NCI-H774 (cell line): ENCODE measurements around the gene HOXD13.

Experiments used
- DNase-seq: peaks from one replicate; lab custom pipeline; 2025; lab: John Stamatoyannopoulos, UW

The HOXD13 gene

DNA sequence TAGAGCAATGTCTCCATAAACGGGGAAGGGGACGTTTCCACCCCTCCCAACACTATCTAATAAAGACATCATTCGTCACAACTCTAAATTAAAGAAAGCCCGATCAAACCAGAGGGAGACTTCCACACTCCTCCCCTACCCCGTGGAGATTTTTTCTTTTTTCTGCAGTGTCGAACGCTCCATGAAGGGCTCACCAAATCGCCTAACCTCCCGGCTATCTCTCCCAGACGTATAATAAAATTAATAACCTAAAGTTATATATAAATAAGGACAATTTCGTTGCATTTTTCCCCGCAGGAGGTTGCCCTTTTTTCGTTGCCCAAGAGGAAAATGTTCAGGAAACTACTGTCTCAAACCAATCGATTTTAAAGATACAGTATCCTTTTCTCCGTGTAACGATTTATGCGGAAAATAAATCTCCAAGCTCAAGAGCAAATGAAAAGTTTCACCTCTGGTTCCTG is 11.1 kb upstream of the HOXD13 start:
- no peak for DNase-seq

DNA sequence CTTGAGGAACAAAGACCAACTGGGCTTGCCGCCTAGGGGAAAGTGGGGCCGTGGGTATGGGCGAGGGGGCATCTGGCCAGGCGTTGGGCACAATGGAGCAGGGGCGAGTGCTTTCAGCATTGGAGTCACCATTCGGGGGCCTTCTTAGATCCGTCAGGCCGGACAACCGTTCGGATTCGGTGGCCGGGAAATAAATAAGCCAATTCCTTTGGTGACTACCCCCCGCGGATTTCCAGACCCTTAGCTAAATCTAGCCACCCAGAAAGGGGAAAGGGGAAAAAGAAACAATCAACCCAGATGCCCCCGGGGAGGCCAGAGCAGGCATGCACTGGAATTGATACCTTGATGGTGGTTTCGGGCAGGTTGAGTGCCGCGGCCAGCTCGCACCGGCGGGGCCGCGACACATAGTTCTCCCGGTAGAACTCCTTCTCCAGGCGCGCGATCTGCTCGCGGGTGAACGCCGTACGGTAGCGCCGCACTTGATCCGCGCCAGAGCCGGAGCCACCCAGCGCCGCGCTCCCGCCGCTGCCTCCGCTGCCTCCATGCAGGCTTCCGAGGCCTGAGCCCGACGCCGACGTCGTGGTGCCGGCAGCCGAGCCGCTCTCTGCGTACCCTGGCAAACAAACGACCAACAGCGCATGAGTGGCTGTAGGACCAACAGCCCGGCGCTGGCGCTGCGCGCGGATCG is 10.5 kb upstream of the HOXD13 start:
- DNase-seq = no peak

DNA sequence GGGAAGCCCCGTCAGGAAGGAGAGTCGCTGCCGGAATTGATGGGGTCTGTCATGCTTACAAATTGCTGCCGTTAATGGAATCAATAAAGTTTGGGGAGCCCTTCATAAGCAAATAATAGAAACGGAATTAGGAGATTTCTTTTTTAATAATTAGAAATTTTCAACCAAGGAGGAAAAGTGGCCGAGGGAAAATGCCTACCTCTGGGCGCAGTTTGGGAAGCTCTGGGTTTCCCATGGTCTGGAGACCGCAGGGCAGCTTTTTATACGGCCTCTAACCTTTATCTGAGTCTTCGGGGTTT is 10.0 kb upstream of the HOXD13 start:
- DNase-seq = no peak

DNA sequence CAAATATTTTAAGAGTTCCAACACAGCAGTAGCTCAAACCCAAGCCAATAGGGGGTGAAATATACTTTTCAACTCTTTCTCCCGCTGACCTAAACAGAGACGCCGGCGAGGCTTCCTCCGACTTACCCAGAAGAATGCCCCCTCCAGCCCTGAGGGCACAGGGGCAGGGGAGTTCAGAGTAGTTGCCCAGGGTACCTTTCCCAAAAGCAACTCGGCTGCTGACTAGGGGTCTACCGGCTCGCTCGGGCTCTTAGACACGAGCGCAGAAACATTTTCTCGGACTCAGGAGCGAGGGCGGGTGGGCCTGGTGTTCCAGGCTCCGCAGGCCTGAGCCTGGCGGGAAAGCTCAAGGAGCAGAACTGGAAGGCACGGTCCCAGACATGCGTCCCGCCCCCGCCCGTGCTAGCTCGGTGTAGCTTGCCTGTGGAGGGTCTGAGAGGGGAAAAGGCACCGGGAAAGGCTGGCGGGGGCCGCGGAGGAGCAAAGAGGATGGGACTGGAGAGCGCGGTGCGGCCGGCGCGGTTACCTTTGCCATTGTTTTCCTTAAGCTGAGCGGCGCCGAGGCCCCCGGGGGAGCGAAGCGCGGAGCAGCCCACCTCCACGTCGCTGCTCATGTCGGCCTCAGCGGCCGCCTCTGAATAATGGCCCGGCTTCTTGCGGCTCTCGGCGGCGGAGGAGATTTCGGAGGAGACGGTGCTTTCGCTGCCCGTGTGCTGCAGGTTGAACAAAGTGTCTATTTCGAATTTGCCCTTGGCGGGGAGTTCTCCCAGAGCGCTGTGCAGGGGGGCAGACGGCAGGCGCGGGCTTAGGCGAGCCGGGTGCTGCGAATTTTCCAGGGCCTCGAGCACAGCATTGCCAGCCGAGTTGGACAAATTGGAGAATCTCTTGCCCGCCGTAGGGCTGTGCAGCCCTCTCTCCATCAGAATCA is 9.4 kb upstream of the HOXD13 start:
- DNase-seq = no peak

DNA sequence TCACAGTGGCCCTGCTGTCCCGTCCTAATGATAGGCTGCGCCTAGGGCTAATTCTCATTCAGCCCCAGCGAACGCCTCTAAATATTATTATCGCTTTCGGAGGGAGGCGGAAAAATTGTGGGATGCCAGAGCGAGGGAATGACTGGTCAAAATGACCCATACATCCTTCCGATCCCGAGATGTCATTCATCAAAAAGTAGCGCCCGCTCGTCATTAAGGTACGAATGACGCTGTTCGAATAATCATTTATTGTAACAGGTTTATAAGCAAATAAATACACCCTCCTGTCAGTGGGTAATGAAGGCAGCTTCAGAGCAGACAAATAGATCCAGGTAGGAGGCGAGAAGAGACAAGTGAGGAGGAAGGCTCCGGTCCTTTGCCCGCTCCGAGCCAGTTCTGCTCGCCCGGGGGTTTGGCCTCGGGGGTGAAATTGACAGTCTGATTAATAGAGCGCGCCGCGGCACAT is 8.7 kb upstream of the HOXD13 start, which contains the start of gene EVX2:
Gene EVX2 (minus strand): TSS at position 167 of the 466 bp plus-strand sequence. CDS start 186 bp downstream, outside the sequence.
- no peak for DNase-seq

DNA sequence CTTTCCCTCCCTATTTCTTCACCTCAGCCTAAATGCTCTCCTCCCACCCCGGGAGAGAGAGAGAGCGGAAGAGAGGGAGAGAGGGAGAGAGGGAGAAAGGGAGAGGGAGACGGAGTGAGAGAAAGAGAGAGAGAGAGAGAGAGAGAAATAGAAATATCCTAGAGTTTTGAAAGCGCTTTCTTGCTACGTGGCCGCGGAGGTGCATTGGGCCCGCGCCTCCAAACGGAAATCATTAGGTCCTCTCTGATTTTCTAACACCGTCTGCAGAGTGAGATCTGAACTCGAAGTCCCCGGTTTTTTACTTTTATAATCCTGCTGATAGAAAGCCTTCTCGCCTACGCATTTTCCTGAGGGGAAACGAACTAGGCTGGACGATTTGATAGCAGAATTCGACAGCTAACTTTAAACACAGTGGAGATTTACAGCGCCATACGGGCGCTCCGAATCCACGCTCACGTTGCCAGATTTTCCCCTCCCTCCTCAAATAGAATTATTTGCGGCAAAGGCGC is 7.9 kb upstream of the HOXD13 start:
- DNase-seq = no peak

DNA sequence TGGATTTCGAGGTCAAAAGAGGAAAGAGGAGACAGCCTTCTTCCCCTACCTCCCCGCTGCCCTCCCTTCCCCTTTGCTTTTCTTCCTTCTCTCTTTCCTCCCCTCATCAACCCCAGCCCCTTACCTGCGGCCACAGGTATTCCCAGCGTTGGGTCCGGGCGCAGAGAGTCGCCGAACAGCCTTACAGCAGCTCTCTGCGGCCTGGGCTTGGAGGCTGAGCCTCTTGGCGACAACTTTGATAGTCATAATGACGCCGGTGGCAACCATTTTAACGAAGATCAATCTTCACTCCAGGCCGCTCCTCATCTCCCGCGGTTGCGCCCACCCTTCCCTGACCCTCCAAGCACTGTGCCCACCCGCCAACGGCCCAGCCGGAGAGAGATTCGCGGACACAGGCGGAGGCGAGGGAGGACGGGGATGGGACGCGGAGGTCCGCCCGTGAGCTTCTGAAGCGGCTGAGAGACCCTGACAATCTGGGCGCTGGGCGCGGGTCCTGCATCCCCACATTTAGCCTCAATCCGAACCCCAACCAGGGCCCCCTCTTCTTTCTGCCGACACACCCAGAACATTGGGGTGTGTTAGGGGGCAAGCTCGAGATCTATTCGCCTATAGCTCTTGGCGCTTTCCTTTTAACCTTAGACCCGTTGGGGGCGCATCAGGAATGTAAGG is 7.3 kb upstream of the HOXD13 start:
- DNase-seq = no peak

DNA sequence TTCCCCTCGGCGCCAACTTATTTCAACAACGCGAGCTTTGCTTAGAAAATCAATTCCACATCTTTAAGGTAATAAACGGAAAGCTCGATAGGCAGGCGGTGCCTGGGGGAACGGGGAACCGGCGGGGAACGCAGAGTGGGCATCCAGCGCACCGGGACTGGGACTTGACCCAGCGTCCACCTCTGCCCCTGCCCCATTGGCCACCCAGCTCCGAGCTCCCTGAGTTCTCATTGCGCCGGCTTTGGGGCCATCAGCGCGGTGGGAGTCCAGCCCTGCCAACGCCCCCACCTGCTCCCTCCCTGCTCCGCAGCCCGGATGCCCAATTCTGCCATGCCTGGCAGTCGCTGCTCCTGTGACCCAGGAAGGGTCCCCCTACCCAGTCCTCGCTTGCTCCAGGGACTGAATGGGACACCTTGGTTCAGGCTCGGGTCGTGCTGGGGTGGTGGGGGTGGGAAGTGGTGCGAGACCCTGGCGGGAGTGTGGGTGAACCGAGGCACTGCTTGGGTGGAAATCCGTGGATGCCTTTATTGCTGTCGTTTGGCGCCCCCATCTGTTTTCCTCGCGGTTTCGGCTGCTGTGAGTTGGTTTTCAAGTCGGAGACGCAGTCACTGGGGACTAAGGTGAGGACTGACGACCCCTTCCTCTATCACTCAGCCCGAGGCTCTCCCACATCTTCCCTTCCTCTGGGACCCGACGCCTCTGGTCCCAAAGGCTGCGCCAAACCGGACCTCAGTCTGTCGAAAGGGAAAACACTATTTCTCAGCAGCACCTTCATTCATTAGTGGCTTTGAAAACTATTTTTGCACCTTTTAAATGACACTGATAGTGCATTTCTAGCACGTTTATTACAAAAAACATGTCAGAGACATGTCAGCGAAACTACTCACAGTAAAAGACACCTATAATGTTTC is 6.4 kb upstream of the HOXD13 start:
- peak; percentile 57 for DNase-seq

DNA sequence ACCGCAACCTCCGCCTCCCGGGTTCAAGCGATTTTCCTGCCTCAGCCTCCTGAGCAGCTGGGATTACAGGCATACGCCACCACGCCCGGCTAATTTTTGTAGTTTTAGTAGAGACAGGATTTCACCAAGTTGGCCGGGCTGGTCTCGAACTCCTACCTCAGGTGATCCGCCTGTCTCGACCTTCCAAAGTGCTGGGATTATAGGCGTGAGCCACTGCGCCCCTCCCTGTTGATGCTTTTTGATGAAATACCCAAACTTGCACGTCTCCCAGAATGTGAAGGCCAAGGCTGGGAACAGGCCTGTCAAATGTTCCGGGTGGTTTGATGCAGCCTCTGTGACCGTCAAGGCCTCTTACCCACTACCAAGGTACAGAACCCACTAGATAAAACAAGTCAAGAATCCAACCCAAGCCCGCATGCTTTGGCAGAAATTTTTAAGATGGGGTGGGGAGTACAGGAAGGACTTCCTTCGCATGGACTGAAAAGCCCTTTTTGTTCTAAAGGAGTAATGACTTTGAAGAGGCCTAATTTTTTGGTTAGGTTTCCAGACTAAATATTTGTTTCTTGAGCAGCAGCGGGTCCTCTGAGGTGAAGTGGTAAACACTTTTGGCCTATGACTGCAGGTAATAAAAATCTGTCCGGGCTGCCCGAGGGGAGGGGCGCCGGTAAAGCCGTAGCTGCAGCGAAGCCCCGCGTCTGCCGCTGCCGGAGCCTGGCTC is 5.0 kb upstream of the HOXD13 start:
- no peak for DNase-seq

DNA sequence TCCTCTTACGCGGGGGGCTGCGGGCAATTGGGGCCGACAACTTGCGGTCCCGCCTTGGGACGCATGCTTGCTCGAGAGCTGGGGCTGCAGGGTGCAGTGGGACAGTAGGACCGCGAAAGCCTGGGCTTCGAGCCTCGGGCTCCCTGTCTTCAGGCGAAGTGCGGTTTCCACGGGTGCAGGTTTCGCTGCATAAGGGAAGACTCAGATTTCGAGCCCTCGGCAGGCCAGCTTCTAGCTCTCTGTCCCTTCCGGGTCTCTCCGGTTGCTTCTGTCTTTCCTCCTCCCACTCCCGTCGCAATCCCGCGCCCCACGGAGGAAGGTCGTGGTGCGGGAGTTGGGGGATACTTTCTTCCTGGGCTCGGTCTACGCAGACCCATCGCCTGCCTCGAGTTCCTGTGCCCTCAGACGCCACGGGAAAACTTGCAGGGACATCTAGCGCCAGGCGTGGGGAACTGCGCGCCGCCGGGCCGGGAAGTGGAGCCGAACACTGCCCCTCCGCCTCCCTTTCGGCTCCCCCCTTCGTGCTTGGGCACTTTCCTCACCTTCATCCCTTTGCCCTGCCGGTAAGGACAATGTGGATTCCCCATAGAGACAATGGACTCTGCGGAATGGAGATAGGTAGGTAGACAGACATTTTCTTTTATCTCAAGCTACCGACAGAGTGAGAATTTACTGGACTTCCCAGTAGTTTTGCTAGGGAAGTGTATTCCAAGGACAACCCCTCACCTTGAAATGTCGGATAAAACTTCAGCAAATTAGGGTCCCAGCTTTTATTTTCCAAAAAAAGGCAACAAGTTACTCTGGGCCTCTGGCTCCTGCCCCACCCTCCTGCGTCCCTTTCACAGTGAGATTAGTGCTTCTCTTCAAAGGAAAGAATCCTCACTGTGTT is 4.2 kb upstream of the HOXD13 start:
- DNase-seq = peak; percentile 54

DNA sequence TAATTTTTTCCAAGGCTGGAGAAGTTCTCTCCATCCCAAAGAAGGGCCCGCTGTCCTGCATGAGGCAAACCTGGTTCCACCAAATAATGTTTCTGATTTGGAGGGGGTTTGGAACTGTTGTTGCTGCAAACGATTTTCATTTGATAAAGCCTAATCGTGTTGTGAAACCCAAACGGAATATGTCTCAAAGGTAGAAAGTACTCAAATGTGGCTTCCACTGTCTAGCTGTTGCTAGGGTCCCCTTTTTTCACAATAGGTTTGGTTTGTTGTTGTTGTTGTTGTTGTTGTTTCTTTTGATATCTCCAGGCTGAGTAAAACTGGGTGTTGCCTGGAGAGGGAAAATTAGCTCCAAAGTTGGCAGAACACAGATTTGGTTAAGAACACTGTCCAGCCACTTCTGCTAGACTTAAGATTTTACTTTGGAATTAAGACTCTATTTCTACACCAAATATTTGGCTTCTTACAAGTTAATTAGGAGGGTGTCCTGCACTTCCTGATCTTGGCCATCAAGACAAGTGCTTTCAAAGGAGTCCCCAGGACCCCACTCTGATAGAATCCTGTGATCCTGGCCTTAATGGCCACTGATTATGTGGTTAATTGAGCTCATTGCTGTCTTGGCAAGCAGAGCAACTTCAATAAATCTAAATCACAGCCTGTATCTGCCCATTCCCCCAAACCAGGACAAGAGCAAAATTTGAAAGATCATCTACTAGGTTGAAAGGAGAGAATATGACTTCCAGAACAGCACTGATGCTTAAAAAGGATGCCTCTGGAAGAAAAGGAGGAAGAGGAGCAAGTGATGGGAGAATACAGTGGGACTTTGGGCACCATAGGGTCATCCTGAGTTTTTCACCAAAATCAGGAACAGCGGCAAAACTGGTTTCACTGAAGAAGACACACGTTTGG is 3.3 kb upstream of the HOXD13 start:
- DNase-seq = no peak

DNA sequence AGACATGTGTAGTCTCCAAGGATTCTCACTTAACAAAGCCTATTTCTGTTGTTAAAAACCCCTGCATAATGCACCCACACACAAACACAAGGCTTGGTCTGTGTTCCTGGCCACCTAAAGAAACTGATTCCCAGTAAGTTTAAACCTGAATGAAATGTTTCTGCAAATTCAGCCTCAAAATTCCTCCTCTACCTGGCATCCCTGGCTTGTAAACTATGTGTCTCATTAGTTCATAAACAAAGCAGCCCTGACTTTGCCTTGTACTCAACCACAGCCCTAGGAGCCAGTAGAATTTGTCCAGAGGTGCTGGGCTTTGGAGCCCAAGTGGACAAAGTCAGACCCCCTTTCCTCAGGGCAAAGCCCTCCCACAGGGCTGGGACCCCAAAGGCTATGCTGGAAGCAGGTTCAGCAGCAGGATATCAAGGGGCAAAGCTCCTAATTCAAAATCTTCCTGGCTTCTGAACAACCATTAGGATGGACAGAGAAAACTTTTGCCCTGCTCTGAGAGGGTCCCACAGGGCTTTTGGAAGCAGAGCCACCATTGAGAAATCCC is 2.6 kb upstream of the HOXD13 start:
- DNase-seq = no peak

DNA sequence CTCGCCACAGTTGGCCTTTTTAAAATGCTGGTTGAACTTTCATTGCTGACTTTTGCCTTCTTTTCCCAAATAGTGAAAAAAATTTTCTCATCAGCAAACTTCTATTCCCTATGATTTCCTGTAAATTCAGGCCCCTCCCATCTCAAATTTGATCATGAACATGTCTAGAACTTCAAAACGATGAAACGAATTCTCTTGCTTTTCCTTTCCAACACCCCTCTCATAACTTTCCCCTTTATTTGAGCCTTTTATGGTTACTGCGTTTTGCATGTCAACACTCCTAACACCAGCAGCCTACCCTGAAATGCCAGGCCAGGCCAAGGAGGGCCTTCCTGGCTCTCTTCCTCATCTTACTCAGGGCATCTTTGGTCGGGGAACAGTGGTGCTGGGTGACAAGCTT is 1.7 kb upstream of the HOXD13 start:
- no peak for DNase-seq

DNA sequence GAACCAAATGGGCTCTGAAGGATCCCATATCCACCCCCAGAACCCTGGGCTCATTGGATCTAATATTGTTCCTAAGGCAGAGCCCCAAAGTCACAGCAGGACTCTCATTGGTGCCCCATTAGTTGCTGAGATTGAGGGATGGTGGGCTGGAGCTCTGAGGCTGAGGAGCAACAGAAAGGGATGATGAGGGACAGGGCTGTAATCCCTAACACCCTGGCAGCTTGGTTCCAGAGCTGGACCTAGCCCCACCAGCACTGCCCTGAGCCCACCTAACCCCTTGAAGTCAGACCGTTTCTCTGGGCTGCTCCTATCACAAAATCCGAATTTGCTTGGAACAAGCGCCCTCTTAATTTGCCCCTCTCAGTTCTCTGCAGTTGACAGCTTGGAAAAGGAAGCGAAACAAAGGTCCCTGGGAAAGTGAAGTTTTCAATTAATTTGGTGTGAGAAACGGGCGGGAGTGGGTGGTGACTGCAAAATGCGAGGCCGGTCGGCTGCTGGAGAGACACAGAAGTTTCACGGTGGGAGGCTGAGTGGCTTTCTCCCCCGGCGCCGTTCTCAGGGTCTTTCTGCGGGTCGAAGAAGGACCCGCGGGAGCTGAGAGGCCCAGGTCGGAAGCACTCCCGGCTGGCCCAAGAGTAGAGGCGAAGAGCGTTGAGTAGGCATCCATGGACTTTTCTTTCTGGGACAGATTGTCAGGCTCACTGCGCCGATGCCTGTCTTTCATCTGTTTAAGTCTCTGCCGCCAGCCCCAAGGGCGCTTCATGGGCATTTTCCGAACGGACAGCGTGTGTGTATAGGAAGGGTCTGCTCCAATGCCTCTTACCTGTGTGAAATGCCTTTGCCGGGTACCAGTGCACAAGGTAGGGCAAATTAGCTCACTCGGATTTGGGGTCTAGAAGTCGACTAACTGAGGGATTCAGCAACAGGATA is 927 bp upstream of the HOXD13 start:
- no peak for DNase-seq

DNA sequence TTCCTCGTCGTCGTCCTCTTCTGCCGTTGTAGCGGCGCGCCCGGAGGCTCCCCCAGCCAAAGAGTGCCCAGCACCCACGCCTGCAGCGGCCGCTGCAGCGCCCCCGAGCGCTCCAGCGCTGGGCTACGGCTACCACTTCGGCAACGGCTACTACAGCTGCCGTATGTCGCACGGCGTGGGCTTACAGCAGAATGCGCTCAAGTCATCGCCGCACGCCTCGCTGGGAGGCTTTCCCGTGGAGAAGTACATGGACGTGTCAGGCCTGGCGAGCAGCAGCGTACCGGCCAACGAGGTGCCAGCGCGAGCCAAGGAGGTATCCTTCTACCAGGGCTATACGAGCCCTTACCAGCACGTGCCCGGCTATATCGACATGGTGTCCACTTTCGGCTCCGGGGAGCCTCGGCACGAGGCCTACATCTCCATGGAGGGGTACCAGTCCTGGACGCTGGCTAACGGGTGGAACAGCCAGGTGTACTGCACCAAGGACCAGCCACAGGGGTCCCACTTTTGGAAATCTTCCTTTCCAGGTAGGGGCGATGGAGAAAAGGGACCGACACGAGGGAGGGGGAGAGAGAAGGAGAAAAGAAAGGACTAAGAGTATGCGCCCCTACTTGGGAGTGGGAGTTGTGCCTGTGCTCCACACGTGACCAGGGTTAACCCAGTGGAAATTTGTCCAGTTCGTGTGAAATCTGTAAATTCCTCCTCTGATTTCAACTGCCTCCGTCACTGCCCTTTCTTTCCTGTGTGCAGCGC is 800 bp downstream of the HOXD13 start:
- peak; percentile 16 for DNase-seq

DNA sequence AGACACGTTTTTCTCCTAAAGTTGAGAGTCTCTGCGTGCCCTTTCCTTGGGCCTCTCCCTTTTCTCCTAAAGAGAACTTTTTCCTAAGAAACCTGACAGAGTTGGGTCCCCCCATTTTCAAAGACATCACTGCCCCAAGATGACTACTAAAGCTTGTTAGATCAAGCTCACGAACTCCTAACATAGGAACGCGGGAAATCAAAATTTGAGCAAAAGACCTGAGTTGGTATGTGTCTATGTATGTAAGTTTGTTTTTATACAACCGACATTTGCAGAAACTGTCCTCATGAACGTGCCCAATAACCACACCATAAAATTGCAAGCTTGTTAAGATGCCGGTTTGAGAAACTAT is 1.4 kb downstream of the HOXD13 start:
- no peak for DNase-seq

DNA sequence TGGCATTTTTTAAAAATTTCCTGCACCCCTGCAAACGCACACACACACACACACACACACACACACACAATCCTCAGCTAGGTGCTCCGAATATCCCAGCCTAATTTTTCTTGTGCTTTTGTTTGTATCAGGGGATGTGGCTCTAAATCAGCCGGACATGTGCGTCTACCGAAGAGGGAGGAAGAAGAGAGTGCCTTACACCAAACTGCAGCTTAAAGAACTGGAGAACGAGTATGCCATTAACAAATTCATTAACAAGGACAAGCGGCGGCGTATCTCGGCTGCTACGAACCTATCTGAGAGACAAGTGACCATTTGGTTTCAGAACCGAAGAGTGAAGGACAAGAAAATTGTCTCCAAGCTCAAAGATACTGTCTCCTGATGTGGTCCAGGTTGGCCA is 1.8 kb downstream of the HOXD13 start:
- DNase-seq = no peak
